Measurements from ENCODE around the gene S100A2. TPM values are rescaled to one million over a fixed set of nuclear protein-coding genes. Genes with fewer than 3 reads are reported as not detected.

S100A2 gene
- total and polyA plus RNA-seq, 2 of the 8 experiments (the other 6 are each of a cell fraction or from before 2014, with no cell fraction given): 0.86 TPM; not detected in 1

- H3K23ac ChIP-seq (ENCODE audit: insufficient read length): no peak overlapping the region
- H3K9me3 ChIP-seq (ENCODE audit: insufficient read depth in 2 of 2, low read depth in 1 of 2, low read length in 1 of 2): no peaks in the 10 kb centered on the region
- H2AFZ ChIP-seq (ENCODE audit: low read length): no peak overlapping the region
- ChIA-PET POLR2A (ENCODE audit: partially characterized antibody) (interaction anchor here (15.3 kb wide), 1 partner anchor 18 kb away, joined by 261 read pairs; the partner anchor contains the start of genes CHTOP, S100A1 and S100A13), CTCF (ENCODE audit: partially characterized antibody) (interaction anchor here (0.8 to 15.9 kb wide), 5 partner anchors 8 to 77 kb away, joined by 3 to 224 read pairs (median 4); partner anchors contain the start of gene S100A13)
- no peaks in the 10 kb centered on the region; a peak in 1 of 7 replicates for H3K27me3 ChIP-seq (replicated peaks in 1 of 4; ENCODE audit: control insufficient read depth in 3 of 4, extremely low read depth in 1 of 4, insufficient read depth in 3 of 4, low read length in 3 of 4)
- WGBS, 2 experiments (ENCODE audit: extremely low coverage in 1 of 2, insufficient coverage in 1 of 2, insufficient read length in 1 of 2, insufficient replicate concordance in 2 of 2, low coverage in 1 of 2, low lambda C conversion rate in 2 of 2, missing lambda C conversion rate in 1 of 2): 97% methylated on average over 4 of the region's 4 CpGs; no CpG with 5 or more reads in 1 of the 2 experiments
- H3K4me1 ChIP-seq (replicated peaks in 1 of 4; ENCODE audit: control insufficient read depth in 3 of 4, insufficient read depth in 4 of 4, low read length in 3 of 4): peaks cover 0 to 35% (median 21%) of the 10 kb centered on the region in 4 experiments; a peak in 6 of 7 replicates
- no peak for TF ChIP-seq RXRA (IDR thresholded peaks at IDR 0.05; ENCODE audit: insufficient read depth, low read depth, low read length)
- no peak for TF ChIP-seq RNF2 (IDR thresholded peaks at IDR 0.05; ENCODE audit: borderline replicate concordance, low read depth, low read length, missing control alignments, poor library complexity, severe bottlenecking)
- no peak for TF ChIP-seq TBP (IDR thresholded peaks at IDR 0.05; ENCODE audit: low read depth, low read length)
- no peak for TF ChIP-seq SAP30 (IDR thresholded peaks at IDR 0.05; ENCODE audit: insufficient read depth, insufficient replicate concordance, low read length)
- no peak for TF ChIP-seq SIRT6 (IDR thresholded peaks at IDR 0.05; ENCODE audit: low read length)
- no peak for TF ChIP-seq FOSL1 (IDR thresholded peaks at IDR 0.05; ENCODE audit: insufficient read depth, low read depth, low read length)
- TF ChIP-seq SP2 (IDR thresholded peaks at IDR 0.05; ENCODE audit: low read length): no peak
- no peaks in the 10 kb centered on the region for H3K79me1 ChIP-seq (ENCODE audit: low read depth, low read length)
- H4K8ac ChIP-seq (ENCODE audit: extremely low read depth, insufficient read depth, low read length): no peak overlapping the region
- H3K9ac ChIP-seq (replicated peaks in 1 of 4; ENCODE audit: extremely low read depth in 1 of 4, low read depth in 3 of 4, low read length in 3 of 4): no peak overlapping the region
- no peak overlapping the region for H3K18ac ChIP-seq (ENCODE audit: extremely low read depth, low read length)
- no peak overlapping the region for H3K14ac ChIP-seq (ENCODE audit: insufficient read length)
- H3K27ac ChIP-seq (ENCODE audit: low read depth, low read length): no peak overlapping the region
- no peak overlapping the region for H3K56ac ChIP-seq (replicated peaks; ENCODE audit: insufficient read length, low read depth, low read length)
- no peak overlapping the region for H4K91ac ChIP-seq (replicated peaks; ENCODE audit: insufficient read length, low read length)
- no peaks in the 10 kb centered on the region for H3K36me3 ChIP-seq (ENCODE audit: control insufficient read depth in 2 of 4, insufficient read depth in 4 of 4, low read length in 3 of 4)
- no peak overlapping the region; the same call in 1 of the 2 replicates for H2BK5ac ChIP-seq (ENCODE audit: low read depth, low read length)
- FAIRE-seq (no peak), DNase-seq (ENCODE audit: low read depth in 1 of 2, low spot score in 2 of 2) (no peak)
- H4K20me1 ChIP-seq (replicated peaks in 1 of 2; ENCODE audit: control insufficient read depth in 1 of 2, insufficient read depth in 2 of 2, low read length in 2 of 2): no peaks in the 10 kb centered on the region
- H2BK120ac ChIP-seq (replicated peaks; ENCODE audit: low read depth, low read length): no peak overlapping the region
- peak overlapping the region; percentile 9; the same call in 1 of the 2 replicates for H2AK5ac ChIP-seq (ENCODE audit: low read depth, low read length)
- H3K79me2 ChIP-seq (ENCODE audit: control insufficient read depth in 1 of 2, insufficient read depth in 2 of 2, low read length in 2 of 2): no peaks in the 10 kb centered on the region
- H2BK20ac ChIP-seq (ENCODE audit: low read length): no peak overlapping the region
- peaks cover 3% of the 10 kb centered on the region; the same call in 1 of the 2 replicates for H3K23me2 ChIP-seq (ENCODE audit: low read depth, low read length)
- H2BK12ac ChIP-seq (ENCODE audit: low read depth, low read length): no peak overlapping the region
- no peak overlapping the region for H3K4me2 ChIP-seq (ENCODE audit: insufficient read depth in 1 of 2, low read depth in 2 of 2, low read length in 2 of 2)
- H4K5ac ChIP-seq (ENCODE audit: insufficient read length, low read depth, low read length): no peak overlapping the region
- no peak overlapping the region for H3K4ac ChIP-seq (replicated peaks; ENCODE audit: insufficient read length, low read depth, low read length)
- no peak overlapping the region for H3K4me3 ChIP-seq (ENCODE audit: extremely low read depth in 1 of 4, insufficient read depth in 2 of 4, low read depth in 3 of 4, low read length in 4 of 4)
- H2BK15ac ChIP-seq (ENCODE audit: low read length): no peak overlapping the region
Observed at GRCh38 chr1:153610334-153610733, 44.7 kb upstream of the S100A2 start.
